Measurements from ENCODE around the gene FMO5. TPM values are rescaled to one million over a fixed set of nuclear protein-coding genes. Genes with fewer than 3 reads are reported as not detected.

FMO5 gene
- total RNA-seq, 1 experiment from 2014 or later, result 0.61 TPM

DNA sequence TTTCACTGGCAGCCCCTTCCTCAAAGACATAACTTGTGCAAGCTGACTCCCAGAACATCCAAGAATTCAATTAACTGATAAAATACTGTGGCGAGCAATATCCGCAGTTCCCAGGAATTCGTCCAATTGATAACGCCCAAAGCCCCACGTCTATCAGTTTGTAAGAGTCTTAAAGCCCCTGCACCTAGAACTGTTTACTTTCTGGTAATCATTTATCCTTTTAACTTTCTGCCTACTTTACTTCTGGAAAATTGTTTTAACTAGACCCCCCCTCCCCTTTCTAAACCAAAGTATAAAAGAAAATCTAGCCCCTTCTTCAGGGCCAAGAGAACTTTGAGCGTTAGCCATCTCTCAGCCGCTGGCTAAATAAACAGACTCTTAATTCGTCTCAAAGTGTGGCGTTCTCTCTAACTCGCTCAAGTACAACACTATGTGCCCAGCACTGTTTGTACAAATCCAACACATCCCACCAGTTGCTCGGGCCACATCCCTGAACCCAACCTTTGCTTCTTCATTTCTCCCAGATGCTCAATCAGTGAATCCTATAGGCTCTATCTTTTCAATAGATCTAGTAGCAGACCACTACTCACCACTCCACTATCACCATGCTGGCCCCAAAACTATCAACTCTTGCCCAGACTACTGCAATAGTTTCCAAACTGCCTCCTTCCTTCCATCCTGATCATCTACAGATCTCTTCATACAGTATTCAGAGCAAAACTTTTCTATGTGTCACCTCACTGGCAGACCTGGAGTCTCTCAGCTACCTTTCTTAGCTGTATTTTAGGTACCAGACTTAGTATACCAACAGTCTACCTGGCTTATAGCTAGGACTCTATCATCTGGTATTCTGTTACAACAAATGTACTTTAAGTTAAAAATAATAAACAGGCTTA is 14.0 kb upstream of the FMO5 start:
- CTCF ChIA-PET, result interaction anchor here (1.1 kb wide), 1 partner anchor 66 kb away, joined by 3 read pairs; no protein-coding TSS in a partner anchor
- Mint-ChIP-seq H3K27ac (ENCODE audit: unreplicated experiment) (no peak overlapping the region), H3K4me3 (ENCODE audit: low read depth, unreplicated experiment) (no peak overlapping the region), H3K27me3 (ENCODE audit: unreplicated experiment) (no peaks in the 10 kb centered on the region), H3K4me1 (ENCODE audit: low read depth, unreplicated experiment) (peaks cover 36% of the 10 kb centered on the region), H3K9me3 (ENCODE audit: low read depth, unreplicated experiment) (no peaks in the 10 kb centered on the region), H3K36me3 (ENCODE audit: insufficient read depth, unreplicated experiment) (peaks cover 18% of the 10 kb centered on the region)
- no peak for DNase-seq
- intact Hi-C loops (cut with micrococcal nuclease; ENCODE audit: unreplicated experiment), result loop anchor here (2.0 kb wide), 2 partner anchors 14 to 66 kb away; partner anchors contain the start of genes FMO5 and PRKAB2
- TF ChIP-seq, protein P1, sequence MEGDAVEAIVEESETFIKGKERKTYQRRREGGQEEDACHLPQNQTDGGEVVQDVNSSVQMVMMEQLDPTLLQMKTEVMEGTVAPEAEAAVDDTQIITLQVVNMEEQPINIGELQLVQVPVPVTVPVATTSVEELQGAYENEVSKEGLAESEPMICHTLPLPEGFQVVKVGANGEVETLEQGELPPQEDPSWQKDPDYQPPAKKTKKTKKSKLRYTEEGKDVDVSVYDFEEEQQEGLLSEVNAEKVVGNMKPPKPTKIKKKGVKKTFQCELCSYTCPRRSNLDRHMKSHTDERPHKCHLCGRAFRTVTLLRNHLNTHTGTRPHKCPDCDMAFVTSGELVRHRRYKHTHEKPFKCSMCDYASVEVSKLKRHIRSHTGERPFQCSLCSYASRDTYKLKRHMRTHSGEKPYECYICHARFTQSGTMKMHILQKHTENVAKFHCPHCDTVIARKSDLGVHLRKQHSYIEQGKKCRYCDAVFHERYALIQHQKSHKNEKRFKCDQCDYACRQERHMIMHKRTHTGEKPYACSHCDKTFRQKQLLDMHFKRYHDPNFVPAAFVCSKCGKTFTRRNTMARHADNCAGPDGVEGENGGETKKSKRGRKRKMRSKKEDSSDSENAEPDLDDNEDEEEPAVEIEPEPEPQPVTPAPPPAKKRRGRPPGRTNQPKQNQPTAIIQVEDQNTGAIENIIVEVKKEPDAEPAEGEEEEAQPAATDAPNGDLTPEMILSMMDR (IDR thresholded peaks at IDR 0.05; ENCODE audit: unreplicated experiment), result no peak
- BruUV-seq (replicated peaks), result no TSS peak

DNA sequence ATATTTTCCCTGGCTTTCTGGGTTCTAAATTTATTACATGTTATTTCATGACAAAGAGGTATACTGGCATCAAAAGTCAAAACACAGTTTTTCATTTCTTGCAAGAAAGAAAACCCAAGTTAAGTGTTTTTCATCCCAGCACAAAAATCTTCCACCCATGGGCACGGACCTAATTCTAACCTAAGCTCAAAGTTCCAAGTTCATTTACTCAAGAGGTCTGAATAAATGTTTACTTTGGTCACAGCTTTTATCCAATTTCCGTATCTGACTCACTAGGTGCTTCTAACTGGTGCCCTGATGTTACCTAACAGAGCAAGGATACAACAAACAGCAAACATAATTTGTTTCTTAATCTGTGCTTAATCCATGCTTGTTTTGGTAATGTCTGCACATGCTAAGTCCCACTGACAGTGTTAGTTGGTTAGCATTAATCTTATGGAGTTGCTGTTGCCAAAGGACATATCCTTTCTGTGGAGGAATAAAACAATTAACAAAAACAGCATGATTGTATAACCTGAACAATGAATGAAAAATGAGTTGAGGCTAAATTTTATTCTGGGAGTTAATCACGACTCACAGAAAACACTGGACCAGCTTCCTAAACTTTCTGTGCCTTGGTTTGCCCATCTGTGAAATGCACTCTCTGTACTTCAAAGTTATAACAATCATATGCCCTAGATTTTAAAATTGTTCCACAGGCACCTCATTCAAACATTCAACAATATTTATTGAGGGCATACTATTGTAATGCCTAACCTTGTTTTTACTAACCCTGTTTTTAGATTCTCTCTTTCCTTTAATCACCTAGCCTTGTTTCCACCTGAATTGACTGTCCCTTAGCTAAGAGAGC is 13.1 kb upstream of the FMO5 start:
- peaks cover 12% of the 10 kb centered on the region for H3K36me3 Mint-ChIP-seq (ENCODE audit: insufficient read depth, unreplicated experiment)
- intact Hi-C loops (cut with micrococcal nuclease; ENCODE audit: unreplicated experiment), result loop anchor here (2.0 kb wide), 2 partner anchors 13 to 65 kb away; partner anchors contain the start of genes FMO5 and PRKAB2
- H3K27me3 Mint-ChIP-seq (ENCODE audit: unreplicated experiment), result no peaks in the 10 kb centered on the region
- peaks cover 30% of the 10 kb centered on the region for H3K4me1 Mint-ChIP-seq (ENCODE audit: low read depth, unreplicated experiment)
- H3K27ac Mint-ChIP-seq (ENCODE audit: unreplicated experiment), result no peak overlapping the region
- no peak for DNase-seq
- no peaks in the 10 kb centered on the region for H3K9me3 Mint-ChIP-seq (ENCODE audit: low read depth, unreplicated experiment)
- peak overlapping the region; percentile 14 for H3K4me3 Mint-ChIP-seq (ENCODE audit: low read depth, unreplicated experiment)
- BruUV-seq (replicated peaks), result no TSS peak
- TF ChIP-seq, protein P1 (IDR thresholded peaks at IDR 0.05; ENCODE audit: unreplicated experiment), result no peak
- CTCF ChIA-PET, result interaction anchor here (0.6 to 1.3 kb wide), 4 partner anchors 36 to 71 kb away, joined by 3 to 4 read pairs (median 4); no protein-coding TSS in a partner anchor

DNA sequence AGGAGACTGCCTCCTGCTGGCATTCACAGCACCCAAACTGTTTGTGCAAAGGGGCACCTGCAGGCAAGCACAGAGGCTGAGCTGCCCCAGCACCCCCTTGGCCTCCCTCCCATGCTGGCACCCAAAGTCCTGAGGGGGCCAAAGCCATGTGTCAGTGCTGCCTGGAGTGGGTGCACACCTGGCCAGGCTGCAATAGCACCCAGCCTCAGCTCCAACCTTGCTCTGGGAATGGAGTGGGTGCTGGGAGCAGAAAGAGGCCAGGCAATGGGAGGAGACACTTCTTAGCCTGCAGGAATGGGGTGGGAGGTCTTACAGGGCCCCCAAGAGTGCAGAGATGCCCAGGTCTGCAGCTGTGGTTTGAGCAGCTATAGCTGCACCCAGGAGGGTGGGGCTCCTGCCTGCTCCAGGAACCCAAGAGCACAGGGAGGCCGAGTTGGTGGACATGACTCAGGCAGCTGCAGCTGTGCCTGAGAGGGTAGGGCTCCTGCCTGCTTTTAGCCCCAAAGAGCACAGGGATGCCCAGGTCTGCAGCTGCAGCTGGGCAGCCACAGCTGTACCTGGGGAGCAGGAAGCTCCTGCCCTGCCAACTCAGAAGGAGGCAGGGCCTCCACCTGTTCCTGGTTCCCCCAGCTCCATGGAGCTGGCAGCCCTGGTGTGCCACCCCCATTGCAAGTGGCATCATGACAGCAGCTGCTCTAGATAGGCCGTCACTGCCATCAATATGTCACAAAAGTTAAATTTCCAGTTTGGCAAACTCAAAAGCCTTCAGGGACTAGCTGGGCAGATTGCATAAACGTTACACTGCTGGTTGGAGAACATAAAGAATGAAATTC is 12.0 kb upstream of the FMO5 start:
- Mint-ChIP-seq H3K27me3 (ENCODE audit: unreplicated experiment) (no peaks in the 10 kb centered on the region), H3K36me3 (ENCODE audit: insufficient read depth, unreplicated experiment) (peaks cover under 1% of the 10 kb centered on the region), H3K9me3 (ENCODE audit: low read depth, unreplicated experiment) (no peaks in the 10 kb centered on the region), H3K4me3 (ENCODE audit: low read depth, unreplicated experiment) (peak overlapping the region; percentile 12), H3K27ac (ENCODE audit: unreplicated experiment) (no peak overlapping the region), H3K4me1 (ENCODE audit: low read depth, unreplicated experiment) (peaks cover 30% of the 10 kb centered on the region)
- DNase-seq, result peak; percentile 41
- intact Hi-C loops (cut with micrococcal nuclease; ENCODE audit: unreplicated experiment), result no loop called here
- no TSS peak for BruUV-seq (replicated peaks)
- CTCF ChIA-PET, result interaction anchor here (0.8 to 1.5 kb wide), 3 partner anchors 12 to 70 kb away, joined by 4 to 8 read pairs (median 4); partner anchors contain the start of gene FMO5
- TF ChIP-seq, protein P1 (IDR thresholded peaks at IDR 0.05; ENCODE audit: unreplicated experiment), result no peak

Measured in Calu3 (cell line).